Chondrocyte (in vitro differentiated cells): Measurements from ENCODE around the gene CP. TPM values are rescaled to one million over a fixed set of nuclear protein-coding genes. Genes with fewer than 3 reads are reported as not detected.

Experiments
- DNase-seq: peaks from one replicate; pipeline ENCODE4 v3.0.0; 2021; ENCODE audit warnings: mixed read lengths, low spot score
- H3K27ac Mint-ChIP-seq: one replicate; pipeline ENCODE4 v1.8.0; 2021; ENCODE audit warnings: mild to moderate bottlenecking, moderate library complexity, mixed read lengths; ENCODE audit not compliant: unreplicated experiment
- H3K27me3 Mint-ChIP-seq: 2 replicates; pipeline ENCODE4 v1.8.0; 2021; ENCODE audit warnings: low read depth, mixed read lengths
- H3K36me3 Mint-ChIP-seq: 2 replicates; pipeline ENCODE4 v1.8.0; 2021; ENCODE audit warnings: low read depth, mixed read lengths
- H3K4me1 Mint-ChIP-seq: 2 replicates; pipeline ENCODE4 v1.8.0; 2021; ENCODE audit warnings: low read depth, mild to moderate bottlenecking, mixed read lengths
- H3K4me3 Mint-ChIP-seq: one replicate; pipeline ENCODE4 v1.8.0; 2021; ENCODE audit warnings: mild to moderate bottlenecking, moderate library complexity, mixed read lengths; ENCODE audit not compliant: unreplicated experiment
- H3K9me3 Mint-ChIP-seq: 2 replicates; pipeline ENCODE4 v1.8.0; 2021; ENCODE audit warnings: low read depth, mixed read lengths
- total RNA-seq: library from RNA; stranded (reverse); gene quantifications from 3 replicates; pipeline ENCODE4 v1.2.1, GENCODE V29; 2021
- TF ChIP-seq, protein P1 (sequence below): fragments of 200-600 bp; sonication (generic); IDR thresholded peaks from 2 replicates; pipeline ENCODE4 v1.5.0; 2021; ENCODE audit warnings: antibody characterized with exemption, mild to moderate bottlenecking, moderate library complexity

The CP gene
- total RNA-seq, 1 donor from 2014 or later = not detected

DNA sequence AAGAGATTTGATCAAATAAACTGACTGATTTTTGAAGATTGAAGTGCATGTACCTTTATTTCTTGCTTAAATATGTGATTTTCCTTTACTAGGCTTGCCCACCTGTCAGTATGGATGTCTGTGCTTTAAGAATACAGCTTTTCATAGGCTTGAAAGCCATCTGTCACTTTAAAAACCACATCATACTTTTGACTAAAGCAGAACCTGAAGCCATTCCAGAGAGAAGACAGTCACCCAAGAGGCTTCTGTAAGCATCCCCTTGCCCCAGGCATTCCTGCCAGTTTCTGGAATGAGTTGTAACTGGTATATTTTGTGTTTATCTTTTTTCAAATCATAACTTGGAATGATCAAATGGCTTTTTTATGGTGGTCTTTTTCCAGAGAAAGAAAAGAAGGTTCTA is 68.2 kb downstream of the CP start:
- TF ChIP-seq, protein P1, sequence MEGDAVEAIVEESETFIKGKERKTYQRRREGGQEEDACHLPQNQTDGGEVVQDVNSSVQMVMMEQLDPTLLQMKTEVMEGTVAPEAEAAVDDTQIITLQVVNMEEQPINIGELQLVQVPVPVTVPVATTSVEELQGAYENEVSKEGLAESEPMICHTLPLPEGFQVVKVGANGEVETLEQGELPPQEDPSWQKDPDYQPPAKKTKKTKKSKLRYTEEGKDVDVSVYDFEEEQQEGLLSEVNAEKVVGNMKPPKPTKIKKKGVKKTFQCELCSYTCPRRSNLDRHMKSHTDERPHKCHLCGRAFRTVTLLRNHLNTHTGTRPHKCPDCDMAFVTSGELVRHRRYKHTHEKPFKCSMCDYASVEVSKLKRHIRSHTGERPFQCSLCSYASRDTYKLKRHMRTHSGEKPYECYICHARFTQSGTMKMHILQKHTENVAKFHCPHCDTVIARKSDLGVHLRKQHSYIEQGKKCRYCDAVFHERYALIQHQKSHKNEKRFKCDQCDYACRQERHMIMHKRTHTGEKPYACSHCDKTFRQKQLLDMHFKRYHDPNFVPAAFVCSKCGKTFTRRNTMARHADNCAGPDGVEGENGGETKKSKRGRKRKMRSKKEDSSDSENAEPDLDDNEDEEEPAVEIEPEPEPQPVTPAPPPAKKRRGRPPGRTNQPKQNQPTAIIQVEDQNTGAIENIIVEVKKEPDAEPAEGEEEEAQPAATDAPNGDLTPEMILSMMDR = no peak
- Mint-ChIP-seq H3K27ac (no peak overlapping the region), H3K4me1 (peaks cover 18% of the 10 kb centered on the region), H3K4me3 (no peak overlapping the region), H3K36me3 (peaks cover 26% of the 10 kb centered on the region), H3K9me3 (no peaks in the 10 kb centered on the region), H3K27me3 (no peaks in the 10 kb centered on the region)
- DNase-seq = no peak

DNA sequence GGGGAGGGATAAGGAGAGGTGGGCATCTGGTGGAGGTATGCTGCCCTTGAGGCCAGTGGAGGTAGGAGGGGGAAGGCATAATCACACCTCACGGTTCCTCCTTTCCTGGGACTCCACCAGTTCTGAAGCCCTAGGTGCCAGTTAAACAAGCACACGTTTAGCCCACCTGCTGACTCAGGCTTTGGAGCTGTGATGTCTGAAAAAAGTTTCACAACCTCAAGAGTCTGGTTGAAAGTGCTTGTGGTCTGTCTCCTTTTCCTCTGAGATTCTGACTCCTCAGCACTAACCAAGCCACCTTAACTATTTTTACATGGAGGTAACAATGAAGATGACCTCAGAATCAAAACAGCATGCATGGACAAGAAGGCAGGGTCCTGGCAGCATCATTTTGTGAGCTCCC is 69.2 kb downstream of the CP start:
- TF ChIP-seq, protein P1 = no peak
- Mint-ChIP-seq H3K9me3 (no peaks in the 10 kb centered on the region), H3K4me3 (no peak overlapping the region), H3K27ac (no peak overlapping the region), H3K4me1 (peaks cover 18% of the 10 kb centered on the region), H3K36me3 (peaks cover 27% of the 10 kb centered on the region), H3K27me3 (no peaks in the 10 kb centered on the region)
- DNase-seq = no peak

GRCh38 chr3:149151843-149152242 is 69.8 kb downstream of the CP start:
- H3K9me3 Mint-ChIP-seq = no peaks in the 10 kb centered on the region

GRCh38 chr3:149150436-149150835 is 71.2 kb downstream of the CP start:
- no peaks in the 10 kb centered on the region for H3K27me3 Mint-ChIP-seq
- no peaks in the 10 kb centered on the region for H3K9me3 Mint-ChIP-seq
- TF ChIP-seq, protein P1 = no peak
- H3K27ac Mint-ChIP-seq = no peak overlapping the region
- peaks cover 22% of the 10 kb centered on the region for H3K36me3 Mint-ChIP-seq
- H3K4me1 Mint-ChIP-seq = peaks cover 18% of the 10 kb centered on the region
- no peak overlapping the region for H3K4me3 Mint-ChIP-seq
- DNase-seq = no peak

More at GRCh38 chr3:149151843-149152242, 69.8 kb downstream of the CP start:
- no peaks in the 10 kb centered on the region for H3K27me3 Mint-ChIP-seq
- DNase-seq = no peak
- TF ChIP-seq, protein P1 = no peak
- H3K4me3 Mint-ChIP-seq = no peak overlapping the region
- H3K27ac Mint-ChIP-seq = peak overlapping the region; percentile 2
- H3K36me3 Mint-ChIP-seq = peaks cover 25% of the 10 kb centered on the region
- H3K4me1 Mint-ChIP-seq = peaks cover 18% of the 10 kb centered on the region

DNA sequence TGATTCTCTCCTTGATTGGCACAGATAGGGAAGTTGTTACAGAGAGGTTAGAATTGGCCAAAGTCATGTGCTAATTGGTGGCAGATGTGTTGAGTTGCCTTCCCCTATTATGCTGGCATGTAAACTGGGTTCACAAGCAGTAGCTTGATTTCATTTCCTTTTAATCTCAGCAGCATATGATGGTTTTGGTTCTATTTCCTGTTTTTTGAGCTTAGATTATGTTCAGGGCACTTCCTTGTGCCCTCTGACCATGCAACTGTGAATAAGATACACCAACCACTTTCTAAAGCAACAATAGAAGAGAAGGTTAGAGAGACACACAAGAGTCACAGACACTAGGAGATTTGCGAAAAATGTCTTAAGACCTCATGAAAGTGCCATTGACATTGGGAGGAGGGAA is 75.7 kb downstream of the CP start:
- peaks cover 21% of the 10 kb centered on the region for H3K36me3 Mint-ChIP-seq
- H3K27ac Mint-ChIP-seq = no peak overlapping the region
- H3K4me3 Mint-ChIP-seq = no peak overlapping the region
- H3K9me3 Mint-ChIP-seq = no peaks in the 10 kb centered on the region
- TF ChIP-seq, protein P1 = no peak
- no peaks in the 10 kb centered on the region for H3K4me1 Mint-ChIP-seq
- no peaks in the 10 kb centered on the region for H3K27me3 Mint-ChIP-seq
- DNase-seq = no peak
